Measurements from ENCODE around the gene CLNK.

DNA sequence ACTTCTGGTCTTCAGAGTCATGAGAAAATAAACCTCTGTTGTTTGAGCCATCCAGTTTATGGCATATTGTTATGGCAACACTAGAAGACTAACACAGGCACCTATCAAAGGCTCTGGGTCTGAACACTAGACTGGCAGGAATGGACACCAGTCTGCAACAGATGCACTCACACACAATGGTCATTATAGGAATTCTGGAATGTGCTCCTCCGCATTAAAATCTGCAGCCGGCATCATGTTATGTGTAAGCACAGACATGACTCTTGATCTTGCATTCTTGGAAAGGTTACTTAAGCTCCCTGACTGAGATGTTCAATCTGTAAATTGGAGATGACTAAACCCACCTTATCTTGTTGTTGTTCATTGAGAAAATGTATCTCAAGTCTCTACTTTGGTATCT, 115.1 kb downstream of the CLNK start:
- TF ChIP-seq CTCF (IDR thresholded peaks at IDR 0.05) (no peak), POLR2A (IDR thresholded peaks at IDR 0.05) (no peak)
